Neural cell (in vitro differentiated cells): ENCODE results near the gene KCTD18.

Experiments used
- MXI1 ChIP-seq: fragments of 450-650 bp; conservative IDR thresholded peaks from 2 replicates; pipeline ENCODE4 v1.6.1; 2014; ENCODE audit warnings: antibody characterized with exemption, mild to moderate bottlenecking; ENCODE audit not compliant: poor library complexity, severe bottlenecking
- POLR2AphosphoS5 ChIP-seq: IDR thresholded peaks from 2 replicates; pipeline ENCODE4 v1.6.1; 2012
- TF ChIP-seq, protein P1 (sequence below): fragments of 450-650 bp; IDR thresholded peaks from 2 replicates; pipeline ENCODE4 v1.5.1; 2014; ENCODE audit warnings: antibody characterized with exemption, mild to moderate bottlenecking, moderate library complexity; ENCODE audit not compliant: poor library complexity, severe bottlenecking

DNA sequence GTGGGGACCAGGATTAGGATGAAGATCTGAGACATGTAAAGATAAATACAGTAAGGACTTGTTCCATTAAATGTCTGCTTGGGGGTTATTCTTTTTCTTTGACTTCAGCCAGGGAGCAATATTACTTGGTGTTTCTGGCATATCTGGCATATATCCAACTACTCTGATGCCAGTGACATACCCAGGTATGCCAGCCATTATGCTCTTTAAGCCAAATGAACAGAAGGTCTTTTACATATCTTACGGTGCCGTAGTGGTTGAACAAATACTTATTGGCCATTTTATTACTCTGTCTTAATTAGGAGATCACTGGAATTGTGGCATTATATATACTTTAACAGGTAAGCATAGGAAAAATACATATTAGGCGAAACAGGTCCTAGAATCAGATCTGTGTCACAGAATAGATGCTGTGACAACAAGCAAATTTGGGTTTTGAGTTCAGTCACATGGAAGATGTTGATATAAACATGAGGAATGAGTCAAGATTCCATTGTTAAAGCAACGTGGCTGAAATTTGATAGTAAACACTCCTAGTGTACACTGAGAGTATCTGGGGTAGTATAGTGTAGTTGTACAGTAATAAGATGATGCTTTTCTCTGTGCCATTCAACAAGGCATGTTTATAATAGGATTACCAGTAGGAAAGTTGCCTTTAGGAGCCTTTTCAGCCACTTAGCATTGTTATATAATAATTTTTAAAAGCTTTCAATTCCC lies 62.6 kb downstream of the KCTD18 start:
- TF ChIP-seq, protein P1, sequence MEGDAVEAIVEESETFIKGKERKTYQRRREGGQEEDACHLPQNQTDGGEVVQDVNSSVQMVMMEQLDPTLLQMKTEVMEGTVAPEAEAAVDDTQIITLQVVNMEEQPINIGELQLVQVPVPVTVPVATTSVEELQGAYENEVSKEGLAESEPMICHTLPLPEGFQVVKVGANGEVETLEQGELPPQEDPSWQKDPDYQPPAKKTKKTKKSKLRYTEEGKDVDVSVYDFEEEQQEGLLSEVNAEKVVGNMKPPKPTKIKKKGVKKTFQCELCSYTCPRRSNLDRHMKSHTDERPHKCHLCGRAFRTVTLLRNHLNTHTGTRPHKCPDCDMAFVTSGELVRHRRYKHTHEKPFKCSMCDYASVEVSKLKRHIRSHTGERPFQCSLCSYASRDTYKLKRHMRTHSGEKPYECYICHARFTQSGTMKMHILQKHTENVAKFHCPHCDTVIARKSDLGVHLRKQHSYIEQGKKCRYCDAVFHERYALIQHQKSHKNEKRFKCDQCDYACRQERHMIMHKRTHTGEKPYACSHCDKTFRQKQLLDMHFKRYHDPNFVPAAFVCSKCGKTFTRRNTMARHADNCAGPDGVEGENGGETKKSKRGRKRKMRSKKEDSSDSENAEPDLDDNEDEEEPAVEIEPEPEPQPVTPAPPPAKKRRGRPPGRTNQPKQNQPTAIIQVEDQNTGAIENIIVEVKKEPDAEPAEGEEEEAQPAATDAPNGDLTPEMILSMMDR, result no peak
- TF ChIP-seq POLR2AphosphoS5 (no peak), MXI1 (no peak)
